Measurements from ENCODE around the gene PDLIM1.
A peak's percentile ranks its signal among the peaks of the same experiment; 100 is the strongest.
"Not testable (repeated sequence)": the region's sequence is repeated elsewhere in the genome, so short reads cannot be mapped to it uniquely, and the experiment has no call there.

Gene PDLIM1

DNA sequence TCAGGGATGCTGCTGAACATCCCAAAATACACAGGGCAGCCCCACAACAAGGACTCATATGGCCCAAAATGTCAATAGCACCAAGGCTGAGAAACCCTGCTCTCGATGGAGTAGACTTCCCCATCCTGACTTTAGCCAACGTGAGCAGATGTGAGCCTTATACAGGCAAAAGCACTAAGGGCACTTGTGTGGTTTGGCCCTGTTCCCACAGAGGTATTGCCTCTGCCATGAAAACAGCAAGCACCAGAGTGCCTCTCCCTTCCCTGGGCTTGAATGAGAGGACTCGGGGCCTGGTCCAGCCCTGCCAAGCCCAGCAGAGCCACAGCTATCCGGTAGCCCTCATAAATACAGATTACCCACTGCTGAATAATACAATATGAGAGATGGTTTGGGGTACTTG, 49.3 kb downstream of the PDLIM1 start:
- Histone ChIP-seq H3K79me2 (ENCODE audit: insufficient read depth, low read length) (no peaks in the 10 kb centered on the region), H4K20me1 (ENCODE audit: insufficient read depth, low read length) (no peaks in the 10 kb centered on the region), H3K36me3 (ENCODE audit: insufficient read depth, low read length) (0 out of 2 replicates have a peak, but pooled peaks cover 8% of the 10 kb centered on the region), H3K9me3 (ENCODE audit: low read length) (no peaks in the 10 kb centered on the region), H3K4me2 (ENCODE audit: low read length) (no peak overlapping the region), H3K9ac (ENCODE audit: low read length) (no peak overlapping the region), H3K27me3 (ENCODE audit: insufficient read depth, low read length) (no peaks in the 10 kb centered on the region), H2AFZ (ENCODE audit: low read length) (no peak overlapping the region), H3K4me1 (ENCODE audit: insufficient read depth, low read length, severe bottlenecking) (peaks cover 10% of the 10 kb centered on the region), H3K9me2 (ENCODE audit: low read depth, low read length) (no peaks in the 10 kb centered on the region), H3F3A (ENCODE audit: insufficient read depth, low read length) (no peaks in the 10 kb centered on the region), H3K27ac (ENCODE audit: low read depth, low read length, poor library complexity, severe bottlenecking) (no peak overlapping the region), H3K4me3 (ENCODE audit: low read depth, low read length, poor library complexity, severe bottlenecking) (no peak overlapping the region)
- TF ChIP-seq, protein P1, sequence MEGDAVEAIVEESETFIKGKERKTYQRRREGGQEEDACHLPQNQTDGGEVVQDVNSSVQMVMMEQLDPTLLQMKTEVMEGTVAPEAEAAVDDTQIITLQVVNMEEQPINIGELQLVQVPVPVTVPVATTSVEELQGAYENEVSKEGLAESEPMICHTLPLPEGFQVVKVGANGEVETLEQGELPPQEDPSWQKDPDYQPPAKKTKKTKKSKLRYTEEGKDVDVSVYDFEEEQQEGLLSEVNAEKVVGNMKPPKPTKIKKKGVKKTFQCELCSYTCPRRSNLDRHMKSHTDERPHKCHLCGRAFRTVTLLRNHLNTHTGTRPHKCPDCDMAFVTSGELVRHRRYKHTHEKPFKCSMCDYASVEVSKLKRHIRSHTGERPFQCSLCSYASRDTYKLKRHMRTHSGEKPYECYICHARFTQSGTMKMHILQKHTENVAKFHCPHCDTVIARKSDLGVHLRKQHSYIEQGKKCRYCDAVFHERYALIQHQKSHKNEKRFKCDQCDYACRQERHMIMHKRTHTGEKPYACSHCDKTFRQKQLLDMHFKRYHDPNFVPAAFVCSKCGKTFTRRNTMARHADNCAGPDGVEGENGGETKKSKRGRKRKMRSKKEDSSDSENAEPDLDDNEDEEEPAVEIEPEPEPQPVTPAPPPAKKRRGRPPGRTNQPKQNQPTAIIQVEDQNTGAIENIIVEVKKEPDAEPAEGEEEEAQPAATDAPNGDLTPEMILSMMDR (IDR thresholded peaks at IDR 0.05; ENCODE audit: low read length), result no peak
- no peak for TF ChIP-seq EZH2 (IDR thresholded peaks at IDR 0.05; ENCODE audit: borderline replicate concordance, low read length)

DNA sequence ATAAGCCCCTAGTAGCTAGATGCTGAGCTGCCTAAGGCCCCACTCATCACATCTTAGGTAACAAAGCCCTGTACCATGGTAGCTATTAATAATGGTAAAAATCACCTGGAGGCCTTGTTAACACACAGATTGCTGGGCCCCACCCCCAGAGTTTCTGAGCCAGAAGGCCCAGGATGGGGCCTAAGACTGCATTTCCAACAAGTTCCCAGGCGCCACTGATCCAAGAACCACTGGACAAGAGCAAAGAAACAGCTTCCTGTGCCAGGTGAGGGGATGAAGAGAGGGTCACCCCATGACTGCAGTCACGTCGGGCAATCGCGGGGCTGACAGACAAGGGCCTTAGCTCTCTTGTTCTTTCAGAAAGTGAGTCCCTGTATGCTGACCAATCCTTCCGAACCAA, 50.0 kb downstream of the PDLIM1 start:
- Histone ChIP-seq H3K79me2 (ENCODE audit: insufficient read depth, low read length) (no peaks in the 10 kb centered on the region), H3K4me3 (ENCODE audit: low read depth, low read length, poor library complexity, severe bottlenecking) (no peak overlapping the region), H4K20me1 (ENCODE audit: insufficient read depth, low read length) (no peaks in the 10 kb centered on the region), H3K4me2 (ENCODE audit: low read length) (no peak overlapping the region), H3K27me3 (ENCODE audit: insufficient read depth, low read length) (no peaks in the 10 kb centered on the region), H3K36me3 (ENCODE audit: insufficient read depth, low read length) (0 out of 2 replicates have a peak, but pooled peaks cover 8% of the 10 kb centered on the region), H3K27ac (ENCODE audit: low read depth, low read length, poor library complexity, severe bottlenecking) (no peak overlapping the region), H3F3A (ENCODE audit: insufficient read depth, low read length) (no peaks in the 10 kb centered on the region), H3K9me3 (ENCODE audit: low read length) (no peaks in the 10 kb centered on the region), H3K4me1 (ENCODE audit: insufficient read depth, low read length, severe bottlenecking) (peaks cover 17% of the 10 kb centered on the region), H2AFZ (ENCODE audit: low read length) (no peak overlapping the region), H3K9me2 (ENCODE audit: low read depth, low read length) (no peaks in the 10 kb centered on the region), H3K9ac (ENCODE audit: low read length) (no peak overlapping the region)
- no peak for TF ChIP-seq EZH2 (IDR thresholded peaks at IDR 0.05; ENCODE audit: borderline replicate concordance, low read length)
- TF ChIP-seq, protein P1 (IDR thresholded peaks at IDR 0.05; ENCODE audit: low read length), result no peak

DNA sequence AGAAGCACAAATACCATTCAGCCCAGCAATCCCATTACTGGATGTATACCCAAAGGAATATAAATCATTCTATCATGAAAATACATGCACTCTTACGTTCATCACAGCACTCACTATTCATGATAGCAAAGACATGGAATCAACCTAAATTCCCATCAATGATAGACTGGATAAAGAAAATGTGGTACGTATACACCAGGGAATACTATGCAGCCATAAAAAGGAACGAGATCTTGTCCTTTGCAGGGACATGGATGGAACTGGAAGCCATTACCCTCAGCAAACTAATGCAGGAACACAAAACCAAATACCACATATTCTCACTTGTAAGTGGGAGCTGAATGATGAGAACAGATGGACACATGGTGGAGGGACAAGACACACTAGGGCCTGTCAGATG, 50.7 kb downstream of the PDLIM1 start:
- not testable (repeated sequence) for H3K9ac ChIP-seq (ENCODE audit: low read length); H3K79me2 ChIP-seq (ENCODE audit: insufficient read depth, low read length); H3K9me2 ChIP-seq (ENCODE audit: low read depth, low read length); H3K36me3 ChIP-seq (ENCODE audit: insufficient read depth, low read length); H3K27ac ChIP-seq (ENCODE audit: low read depth, low read length, poor library complexity, severe bottlenecking); H3F3A ChIP-seq (ENCODE audit: insufficient read depth, low read length); H3K4me2 ChIP-seq (ENCODE audit: low read length); H3K9me3 ChIP-seq (ENCODE audit: low read length); H3K27me3 ChIP-seq (ENCODE audit: insufficient read depth, low read length); H4K20me1 ChIP-seq (ENCODE audit: insufficient read depth, low read length); H2AFZ ChIP-seq (ENCODE audit: low read length); H3K4me3 ChIP-seq (ENCODE audit: low read depth, low read length, poor library complexity, severe bottlenecking)
- peaks cover 15% of the 10 kb centered on the region for H3K4me1 ChIP-seq (ENCODE audit: insufficient read depth, low read length, severe bottlenecking)

DNA sequence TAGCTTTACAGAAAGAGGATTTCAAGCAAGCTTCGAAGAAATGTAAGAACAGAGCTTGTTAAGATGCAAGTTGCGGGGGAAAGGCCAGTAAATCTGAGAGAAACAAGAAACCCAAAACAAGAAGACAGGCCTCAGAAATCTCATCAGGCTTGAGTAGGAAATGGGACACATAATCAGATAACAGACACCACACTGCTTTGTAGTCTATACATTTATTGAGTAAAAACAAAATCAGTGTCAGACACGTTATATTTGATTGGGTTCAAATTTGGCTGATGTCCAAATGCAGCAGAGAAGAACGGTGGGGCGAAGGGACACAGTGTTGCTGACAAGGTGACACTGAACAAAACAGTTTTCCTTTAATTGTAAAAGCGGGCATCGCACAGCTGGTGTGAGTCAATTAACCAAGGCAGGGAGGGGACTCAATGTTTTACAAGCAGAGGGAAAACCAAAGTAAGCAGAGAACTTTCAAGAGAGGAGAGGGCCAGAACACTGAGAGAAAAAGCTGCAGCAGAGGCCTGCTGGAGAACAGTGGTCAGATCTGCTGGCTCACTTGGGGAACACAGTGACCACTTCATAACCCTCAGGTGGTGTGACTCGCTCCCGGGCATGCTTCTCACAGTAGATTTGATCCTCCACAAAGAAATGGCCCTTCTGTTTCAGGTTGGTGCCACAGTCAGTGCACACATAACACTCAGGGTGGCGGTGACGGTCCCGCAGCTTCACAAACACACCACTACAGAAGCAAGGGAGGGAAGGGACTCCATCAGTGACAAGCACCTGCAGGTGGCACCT, 53.2 kb downstream of the PDLIM1 start:
- no peak overlapping the region for H2AFZ ChIP-seq (ENCODE audit: low read length)
- H3K9ac ChIP-seq (ENCODE audit: low read length), result no peak overlapping the region
- H3K4me3 ChIP-seq (ENCODE audit: low read depth, low read length, poor library complexity, severe bottlenecking), result no peak overlapping the region
- H3K9me2 ChIP-seq (ENCODE audit: low read depth, low read length), result no peaks in the 10 kb centered on the region
- H4K20me1 ChIP-seq (ENCODE audit: insufficient read depth, low read length), result no peaks in the 10 kb centered on the region
- H3K4me1 ChIP-seq (ENCODE audit: insufficient read depth, low read length, severe bottlenecking), result peaks cover 15% of the 10 kb centered on the region
- TF ChIP-seq EZH2 (IDR thresholded peaks at IDR 0.05; ENCODE audit: borderline replicate concordance, low read length), result no peak
- TF ChIP-seq, protein P1 (IDR thresholded peaks at IDR 0.05; ENCODE audit: low read length), result no peak
- H3K9me3 ChIP-seq (ENCODE audit: low read length), result no peaks in the 10 kb centered on the region
- H3K36me3 ChIP-seq (ENCODE audit: insufficient read depth, low read length), result 0 out of 2 replicates have a peak, but pooled peaks cover 6% of the 10 kb centered on the region
- H3K4me2 ChIP-seq (ENCODE audit: low read length), result no peak overlapping the region
- H3K79me2 ChIP-seq (ENCODE audit: insufficient read depth, low read length), result no peaks in the 10 kb centered on the region
- H3F3A ChIP-seq (ENCODE audit: insufficient read depth, low read length), result no peaks in the 10 kb centered on the region
- H3K27me3 ChIP-seq (ENCODE audit: insufficient read depth, low read length), result no peaks in the 10 kb centered on the region
- peak overlapping the region; percentile 28 for H3K27ac ChIP-seq (ENCODE audit: low read depth, low read length, poor library complexity, severe bottlenecking)
